Smooth muscle cell (in vitro differentiated cells): ENCODE measurements around the gene IDH3A. TPM values are rescaled to one million over a fixed set of nuclear protein-coding genes. Genes with fewer than 3 reads are reported as not detected.

Source experiments
- DNase-seq: peaks from one replicate; lab custom pipeline; 2025; ENCODE audit not compliant: unreplicated experiment; lab: John Stamatoyannopoulos, UW
- H2AFZ ChIP-seq: fragments of 200-600 bp; sonication (generic); 2 replicates; pipeline ENCODE4 v1.6.0; 2016; ENCODE audit warnings: antibody characterized with exemption, low read depth, mild to moderate bottlenecking
- H3F3A ChIP-seq: fragments of 200-600 bp; sonication (generic); 2 replicates; pipeline ENCODE4 v1.6.0; 2017; ENCODE audit warnings: antibody characterized with exemption, low read depth
- H3K27ac ChIP-seq: fragments of 200-600 bp; sonication (generic); 2 replicates; pipeline ENCODE4 v1.5.1; 2016; ENCODE audit warnings: low read depth, mild to moderate bottlenecking
- H3K27me3 ChIP-seq: fragments of 200-600 bp; sonication (generic); 2 replicates; pipeline ENCODE4 v1.6.1; 2016; ENCODE audit warnings: low read depth, mild to moderate bottlenecking
- H3K36me3 ChIP-seq: fragments of 200-600 bp; sonication (generic); 2 replicates; pipeline ENCODE4 v1.5.1; 2016; ENCODE audit warnings: low read depth
- H3K4me1 ChIP-seq: fragments of 200-600 bp; sonication (generic); 2 replicates; pipeline ENCODE4 v1.5.1; 2016; ENCODE audit warnings: low read depth
- H3K4me2 ChIP-seq: fragments of 200-600 bp; sonication (generic); 2 replicates; pipeline ENCODE4 v1.6.0; 2016; ENCODE audit warnings: mild to moderate bottlenecking
- H3K4me3 ChIP-seq: fragments of 200-600 bp; sonication (generic); 2 replicates; pipeline ENCODE4 v1.5.1; 2016; ENCODE audit warnings: mild to moderate bottlenecking
- H3K79me2 ChIP-seq: fragments of 200-600 bp; sonication (generic); 2 replicates; pipeline ENCODE4 v1.6.0; 2016; ENCODE audit warnings: low read depth, mild to moderate bottlenecking
- H3K9ac ChIP-seq: fragments of 200-600 bp; sonication (generic); 2 replicates; pipeline ENCODE4 v1.6.0; 2016; ENCODE audit warnings: low read depth
- H3K9me3 ChIP-seq: fragments of 200-600 bp; sonication (generic); replicated peaks from 2 replicates; pipeline ENCODE4 v1.5.1; 2016; ENCODE audit warnings: low read depth
- H4K20me1 ChIP-seq: fragments of 200-600 bp; sonication (generic); 2 replicates; pipeline ENCODE4 v1.6.0; 2016; ENCODE audit warnings: low read depth
- WGBS: methylation state at CpG from one replicate; pipeline ENCODE4 v1.1.7; 2016; ENCODE audit warnings: low lambda C conversion rate; 5-methylcytosine and 5-hydroxymethylcytosine counted together
- polyA plus RNA-seq: library from polyadenylated mRNA; unstranded; fragments of >200 nt; fragmentation: Nextera tagmentation; extraction: Ambion mirVana; gene quantifications from 2 replicates; pipeline ENCODE4 v1.2.1, GENCODE V29; 2016
- total RNA-seq: library from RNA; depleted of rRNA; stranded (reverse); fragments of >200 nt; gene quantifications from 2 replicates; pipeline ENCODE4 v1.2.3, GENCODE V29; 2014
- TF ChIP-seq, protein P1 (sequence below): fragments of 200-600 bp; sonication (generic); IDR thresholded peaks from 2 replicates; pipeline ENCODE4 v1.5.1; 2017; ENCODE audit warnings: borderline replicate concordance, mild to moderate bottlenecking, antibody characterized with exemption; ENCODE audit not compliant: insufficient read depth, poor library complexity, severe bottlenecking

IDH3A gene
- total and polyA plus RNA-seq, 2 experiments from 2014 or later: 31.3 to 56.9 TPM

DNA sequence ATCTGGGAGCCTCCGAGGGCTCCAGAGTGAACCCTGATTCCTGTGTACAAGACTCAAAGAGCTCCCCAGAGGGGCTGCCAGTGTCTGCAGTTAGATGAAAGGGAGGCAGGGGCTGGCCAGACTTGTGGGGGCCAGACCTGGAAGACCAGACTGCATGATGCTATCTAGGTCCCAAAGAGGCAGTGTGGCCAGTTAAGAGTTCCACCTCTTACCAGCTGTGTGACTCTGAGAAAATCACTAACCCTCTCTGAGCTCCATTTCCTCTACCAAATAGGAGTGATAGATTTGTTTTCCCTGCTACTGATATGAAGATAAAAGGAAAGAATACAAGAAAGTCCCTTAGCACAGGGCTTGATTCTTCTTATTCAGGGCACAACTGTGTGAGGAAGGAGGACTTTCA is 56.2 kb downstream of the IDH3A start:
- no peak overlapping the region for H2AFZ ChIP-seq
- no peak for DNase-seq
- no peak overlapping the region for H3K27ac ChIP-seq
- H4K20me1 ChIP-seq: no peaks in the 10 kb centered on the region
- no peaks in the 10 kb centered on the region for H3K27me3 ChIP-seq
- peaks cover 5% of the 10 kb centered on the region for H3F3A ChIP-seq
- no peaks in the 10 kb centered on the region for H3K79me2 ChIP-seq
- no peak overlapping the region for H3K9ac ChIP-seq
- no peak overlapping the region for H3K4me2 ChIP-seq
- no peak overlapping the region for H3K4me3 ChIP-seq
- peaks cover 5% of the 10 kb centered on the region for H3K4me1 ChIP-seq
- WGBS: 100% methylated on average over 1 of the region's 1 CpG
- TF ChIP-seq, protein P1, sequence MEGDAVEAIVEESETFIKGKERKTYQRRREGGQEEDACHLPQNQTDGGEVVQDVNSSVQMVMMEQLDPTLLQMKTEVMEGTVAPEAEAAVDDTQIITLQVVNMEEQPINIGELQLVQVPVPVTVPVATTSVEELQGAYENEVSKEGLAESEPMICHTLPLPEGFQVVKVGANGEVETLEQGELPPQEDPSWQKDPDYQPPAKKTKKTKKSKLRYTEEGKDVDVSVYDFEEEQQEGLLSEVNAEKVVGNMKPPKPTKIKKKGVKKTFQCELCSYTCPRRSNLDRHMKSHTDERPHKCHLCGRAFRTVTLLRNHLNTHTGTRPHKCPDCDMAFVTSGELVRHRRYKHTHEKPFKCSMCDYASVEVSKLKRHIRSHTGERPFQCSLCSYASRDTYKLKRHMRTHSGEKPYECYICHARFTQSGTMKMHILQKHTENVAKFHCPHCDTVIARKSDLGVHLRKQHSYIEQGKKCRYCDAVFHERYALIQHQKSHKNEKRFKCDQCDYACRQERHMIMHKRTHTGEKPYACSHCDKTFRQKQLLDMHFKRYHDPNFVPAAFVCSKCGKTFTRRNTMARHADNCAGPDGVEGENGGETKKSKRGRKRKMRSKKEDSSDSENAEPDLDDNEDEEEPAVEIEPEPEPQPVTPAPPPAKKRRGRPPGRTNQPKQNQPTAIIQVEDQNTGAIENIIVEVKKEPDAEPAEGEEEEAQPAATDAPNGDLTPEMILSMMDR: no peak
- no peaks in the 10 kb centered on the region for H3K9me3 ChIP-seq
- no peaks in the 10 kb centered on the region for H3K36me3 ChIP-seq

DNA sequence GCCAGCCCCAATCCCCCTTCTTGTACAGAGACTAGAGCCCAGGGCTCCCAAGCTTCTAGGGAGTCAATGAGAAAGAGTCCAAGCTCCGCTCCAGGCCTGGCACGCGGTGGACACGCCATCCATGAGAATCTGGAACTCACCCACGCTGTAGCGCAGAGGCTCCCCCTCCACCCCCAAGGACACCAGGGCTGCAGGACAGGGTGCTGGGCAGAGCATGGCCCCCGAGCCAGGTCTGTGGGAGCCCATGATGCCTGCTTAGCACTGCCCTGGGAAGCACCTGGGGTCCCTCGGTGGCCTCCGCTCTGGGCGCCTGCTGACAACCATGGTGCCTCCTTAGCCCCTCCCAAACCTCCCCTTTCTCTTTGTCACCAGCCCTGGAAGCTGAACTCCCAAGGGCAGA is 56.7 kb downstream of the IDH3A start:
- WGBS: 97% methylated on average over 10 of the region's 10 CpGs

DNA sequence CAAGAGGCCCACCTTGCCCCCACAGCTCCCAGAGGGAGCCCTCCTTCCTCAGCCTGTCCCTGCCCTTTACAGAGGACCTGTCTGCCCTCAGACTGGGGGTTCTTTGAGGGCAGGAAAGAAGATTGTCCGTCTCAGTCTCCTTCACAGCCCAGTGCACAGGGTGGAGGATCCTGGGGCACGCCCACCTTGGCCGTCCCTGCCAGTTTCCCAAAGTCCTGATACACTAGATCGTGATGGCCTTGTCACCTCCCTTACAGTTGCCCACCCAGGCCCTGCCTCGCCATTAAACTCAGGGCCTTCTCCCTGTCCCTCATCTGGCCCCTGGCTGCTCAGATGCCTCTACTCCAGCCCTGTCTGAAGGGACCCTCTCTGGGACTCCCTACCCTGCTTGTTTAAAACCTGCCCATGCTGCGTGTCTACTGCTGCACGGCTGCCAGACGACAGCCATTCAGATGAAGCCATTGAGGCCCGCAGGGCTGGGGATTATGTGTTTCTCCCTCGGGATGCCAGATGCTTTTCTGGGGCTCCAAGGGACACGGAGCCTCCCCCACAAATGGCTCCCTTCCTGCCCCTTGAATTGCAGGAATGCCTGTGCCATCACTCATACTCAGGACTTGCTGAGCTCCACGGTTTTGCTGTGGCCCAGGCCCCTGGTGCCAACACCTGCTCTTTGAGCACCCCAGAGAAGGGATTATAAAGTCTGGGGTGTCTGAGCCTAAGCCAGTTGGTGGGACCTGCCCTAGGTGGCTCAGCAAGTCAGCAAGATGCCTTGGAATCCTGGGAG is 57.4 kb downstream of the IDH3A start:
- peak overlapping the region; percentile 30 for H3K4me2 ChIP-seq
- H3K27ac ChIP-seq: peak overlapping the region; percentile 64
- no peaks in the 10 kb centered on the region for H3K79me2 ChIP-seq
- no peak overlapping the region for H3K9ac ChIP-seq
- DNase-seq: no peak
- H3F3A ChIP-seq: peaks cover 5% of the 10 kb centered on the region
- peak overlapping the region; percentile 47 for H2AFZ ChIP-seq
- 40% methylated on average over 12 of the region's 12 CpGs for WGBS
- H3K4me3 ChIP-seq: no peak overlapping the region
- H3K27me3 ChIP-seq: no peaks in the 10 kb centered on the region
- H4K20me1 ChIP-seq: no peaks in the 10 kb centered on the region
- H3K4me1 ChIP-seq: peaks cover 5% of the 10 kb centered on the region
- no peaks in the 10 kb centered on the region for H3K36me3 ChIP-seq
- TF ChIP-seq, protein P1: no peak
- no peaks in the 10 kb centered on the region for H3K9me3 ChIP-seq

More for the DNA sequence above, 56.7 kb downstream of the IDH3A start:
- peaks cover 5% of the 10 kb centered on the region for H3K4me1 ChIP-seq
- DNase-seq: no peak
- H3F3A ChIP-seq: peaks cover 5% of the 10 kb centered on the region
- H3K9ac ChIP-seq: no peak overlapping the region
- no peaks in the 10 kb centered on the region for H3K27me3 ChIP-seq
- no peak overlapping the region for H2AFZ ChIP-seq
- H3K9me3 ChIP-seq: no peaks in the 10 kb centered on the region
- no peak overlapping the region for H3K4me3 ChIP-seq
- no peaks in the 10 kb centered on the region for H3K79me2 ChIP-seq
- no peak overlapping the region for H3K27ac ChIP-seq
- no peaks in the 10 kb centered on the region for H3K36me3 ChIP-seq
- no peaks in the 10 kb centered on the region for H4K20me1 ChIP-seq
- TF ChIP-seq, protein P1: no peak
- H3K4me2 ChIP-seq: peak overlapping the region; percentile 30

DNA sequence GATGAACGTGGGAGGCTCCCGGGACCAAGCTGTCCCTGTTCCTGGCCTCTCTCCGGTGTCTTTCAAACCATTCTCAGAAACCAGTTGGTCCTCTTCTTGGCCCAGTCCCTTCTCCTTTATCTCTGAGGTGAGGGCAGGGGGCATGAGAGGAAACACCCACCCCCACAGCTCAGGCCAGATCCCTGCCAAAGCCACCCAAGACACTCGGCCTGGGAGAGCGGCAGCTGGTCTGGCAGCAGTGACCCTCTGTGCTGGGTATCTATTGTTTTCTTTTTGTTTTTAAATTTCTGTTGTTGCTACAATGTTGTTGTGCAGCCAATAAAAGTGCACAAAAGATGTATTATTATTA is 57.9 kb downstream of the IDH3A start:
- WGBS: 56% methylated on average over 5 of the region's 5 CpGs
- H3K9me3 ChIP-seq: no peaks in the 10 kb centered on the region
- H3K4me3 ChIP-seq: no peak overlapping the region
- H3K4me1 ChIP-seq: peaks cover 6% of the 10 kb centered on the region
- TF ChIP-seq, protein P1: no peak
- H4K20me1 ChIP-seq: no peaks in the 10 kb centered on the region
- H3F3A ChIP-seq: peaks cover 5% of the 10 kb centered on the region
- H3K4me2 ChIP-seq: peak overlapping the region; percentile 30
- peak overlapping the region; percentile 64 for H3K27ac ChIP-seq
- H3K27me3 ChIP-seq: no peaks in the 10 kb centered on the region
- H3K9ac ChIP-seq: no peak overlapping the region
- H3K36me3 ChIP-seq: no peaks in the 10 kb centered on the region
- DNase-seq: no peak
- no peaks in the 10 kb centered on the region for H3K79me2 ChIP-seq
- no peak overlapping the region for H2AFZ ChIP-seq
